HEK293 (cell line): ENCODE measurements around the gene SNRPD3.

ENCODE experiments used
- CTCF ChIP-seq: fragments of 450-650 bp; formaldehyde crosslinking; IDR thresholded peaks from 2 replicates; pipeline ENCODE4 v1.5.1; 2016; ENCODE audit warnings: missing biosample characterization, missing genetic modification characterization
- ZBTB20 ChIP-seq: fragments of 450-650 bp; formaldehyde crosslinking; IDR thresholded peaks from 2 replicates; pipeline ENCODE4 v1.5.1; 2016; ENCODE audit warnings: missing biosample characterization, missing genetic modification characterization
- ZNF514 ChIP-seq: fragments of 450-650 bp; formaldehyde crosslinking; IDR thresholded peaks from 2 replicates; pipeline ENCODE4 v1.5.1; 2016; ENCODE audit warnings: missing biosample characterization, missing genetic modification characterization
- ZNF660 ChIP-seq: fragments of 450-650 bp; IDR thresholded peaks from 2 replicates; pipeline ENCODE4 v1.5.1; 2018; ENCODE audit warnings: missing biosample characterization, mild to moderate bottlenecking, missing genetic modification characterization
- ZNF707 ChIP-seq: fragments of 450-650 bp; formaldehyde crosslinking; IDR thresholded peaks from 2 replicates; pipeline ENCODE4 v1.5.1; 2016; ENCODE audit warnings: missing biosample characterization, missing genetic modification characterization
- TF ChIP-seq, protein P1 (sequence below): fragments of 450-650 bp; formaldehyde crosslinking; optimal IDR thresholded peaks from 2 replicates; pipeline ENCODE3; 2016; ENCODE audit warnings: missing biosample characterization, mild to moderate bottlenecking, missing genetic modification characterization

- TF ChIP-seq ZNF660 (tag by site-specific recombination) (no peak), CTCF (tag by site-specific recombination) (no peak), ZNF707 (tag by site-specific recombination) (no peak), ZNF514 (tag by site-specific recombination) (no peak), ZBTB20 (no peak)
- TF ChIP-seq, protein P1, sequence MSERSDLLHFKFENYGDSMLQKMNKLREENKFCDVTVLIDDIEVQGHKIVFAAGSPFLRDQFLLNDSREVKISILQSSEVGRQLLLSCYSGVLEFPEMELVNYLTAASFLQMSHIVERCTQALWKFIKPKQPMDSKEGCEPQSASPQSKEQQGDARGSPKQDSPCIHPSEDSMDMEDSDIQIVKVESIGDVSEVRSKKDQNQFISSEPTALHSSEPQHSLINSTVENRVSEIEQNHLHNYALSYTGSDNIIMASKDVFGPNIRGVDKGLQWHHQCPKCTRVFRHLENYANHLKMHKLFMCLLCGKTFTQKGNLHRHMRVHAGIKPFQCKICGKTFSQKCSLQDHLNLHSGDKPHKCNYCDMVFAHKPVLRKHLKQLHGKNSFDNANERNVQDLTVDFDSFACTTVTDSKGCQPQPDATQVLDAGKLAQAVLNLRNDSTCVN (tag by site-specific recombination), result no peak
Measured at GRCh38 chr22:24532075-24532474, 23.7 kb upstream of the SNRPD3 start.
